Measurements from ENCODE around the gene FOXK1.
"Not testable (repeated sequence)": the region's sequence is repeated elsewhere in the genome, so short reads cannot be mapped to it uniquely, and the experiment has no call there.

The FOXK1 gene

DNA sequence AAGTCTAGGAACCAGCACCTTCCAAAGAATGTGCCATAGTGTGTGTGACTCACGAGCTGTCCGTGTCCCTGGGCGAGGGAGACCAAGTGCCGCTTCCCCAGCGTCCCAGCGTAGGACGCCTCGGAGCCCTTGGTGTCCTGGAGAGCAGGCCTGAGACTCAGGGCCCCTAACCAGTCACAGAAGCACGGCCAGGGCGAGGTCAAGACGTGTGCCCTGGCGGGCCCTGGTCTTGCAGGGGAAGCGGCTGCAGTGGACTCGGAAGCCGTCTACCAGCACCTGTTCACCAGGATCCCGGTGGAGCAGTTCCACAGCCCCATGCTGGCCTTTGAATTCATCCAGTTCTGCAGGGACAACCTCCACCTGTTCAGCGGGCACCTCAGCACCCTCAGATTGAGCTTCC, 103.9 kb downstream of the FOXK1 start:
- no peak for DNase-seq (ENCODE audit: low read depth)

DNA sequence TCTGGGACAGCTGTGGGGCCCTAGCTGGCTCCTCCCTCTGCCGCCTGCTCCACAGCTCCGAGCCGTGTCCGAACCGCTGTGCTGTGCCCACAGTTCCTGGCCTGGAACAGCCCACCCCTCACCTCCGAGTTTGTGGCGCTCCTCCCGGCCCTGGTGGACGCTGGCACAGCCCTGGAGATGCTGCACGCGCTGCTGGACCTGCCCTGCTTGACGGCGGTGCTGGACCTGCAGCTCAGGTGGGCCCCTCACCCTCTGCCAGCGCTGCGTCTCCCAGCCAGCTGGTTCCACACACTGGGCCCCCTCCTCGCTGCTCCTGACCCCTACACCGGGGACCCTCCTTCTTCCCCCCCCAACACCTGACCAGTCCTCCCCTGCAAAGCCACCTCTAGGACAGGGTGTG, 105.4 kb downstream of the FOXK1 start:
- DNase-seq (ENCODE audit: low read depth) = no peak

DNA sequence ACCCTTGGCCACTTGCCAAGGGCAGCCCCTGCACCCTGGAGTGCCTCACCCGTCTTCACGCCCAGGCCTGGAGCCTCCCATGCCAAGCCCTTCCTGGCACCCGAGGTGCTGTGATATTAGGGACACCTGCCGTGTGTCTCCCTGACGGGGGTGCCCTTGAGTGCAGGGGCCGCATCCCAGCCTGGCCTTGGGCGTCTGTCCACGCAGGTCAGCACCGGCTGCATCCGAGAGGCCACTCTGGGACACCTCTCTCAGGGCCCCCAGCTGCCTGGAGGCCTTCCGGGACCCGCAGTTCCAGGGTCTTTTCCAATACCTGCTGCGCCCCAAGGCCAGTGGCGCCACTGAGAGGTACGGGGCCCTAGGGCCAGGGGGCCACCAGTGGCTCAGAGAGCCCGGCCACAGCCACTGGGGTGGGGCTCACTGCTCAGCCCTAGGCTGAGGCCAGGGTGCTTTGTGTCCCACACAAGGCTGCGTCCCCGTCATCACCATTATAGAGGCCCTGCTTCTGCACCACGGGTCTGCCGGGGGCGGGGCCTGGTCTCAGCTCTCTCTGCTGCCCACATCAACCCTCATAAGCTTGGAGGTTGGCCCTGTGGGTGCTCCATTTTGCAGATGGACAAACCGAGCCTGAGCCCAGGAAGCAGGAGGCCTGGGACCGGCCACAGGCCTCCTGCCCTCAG, 106.0 kb downstream of the FOXK1 start:
- no peak for DNase-seq (ENCODE audit: low read depth)

DNA sequence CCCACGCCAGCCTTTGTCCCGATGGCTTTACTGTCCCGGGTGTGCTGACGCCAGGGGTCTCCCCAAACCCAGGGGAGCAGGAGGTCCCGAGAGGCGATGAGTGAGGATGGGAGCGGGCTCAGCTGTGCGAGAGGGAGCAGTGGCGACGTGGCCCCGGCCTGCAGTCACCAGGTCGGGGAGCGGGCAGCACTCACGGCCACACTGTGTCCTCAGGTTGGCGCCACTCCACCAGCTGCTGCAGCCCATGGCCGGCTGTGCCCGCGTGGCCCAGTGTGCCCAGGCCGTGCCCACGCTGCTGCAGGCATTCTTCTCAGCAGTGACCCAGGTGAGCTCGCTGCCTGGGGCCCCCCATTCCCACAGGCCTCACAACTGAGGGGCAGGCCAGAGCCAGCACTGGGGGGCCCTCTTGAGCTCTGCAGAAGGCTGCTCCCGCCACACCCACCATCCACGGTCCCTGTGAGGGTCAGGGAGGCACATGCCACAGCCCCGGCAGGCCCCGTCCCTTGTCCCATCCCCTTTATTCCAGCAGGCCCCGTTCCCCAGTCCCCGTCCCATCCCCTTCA, 106.6 kb downstream of the FOXK1 start:
- DNase-seq (ENCODE audit: low read depth) = no peak

DNA sequence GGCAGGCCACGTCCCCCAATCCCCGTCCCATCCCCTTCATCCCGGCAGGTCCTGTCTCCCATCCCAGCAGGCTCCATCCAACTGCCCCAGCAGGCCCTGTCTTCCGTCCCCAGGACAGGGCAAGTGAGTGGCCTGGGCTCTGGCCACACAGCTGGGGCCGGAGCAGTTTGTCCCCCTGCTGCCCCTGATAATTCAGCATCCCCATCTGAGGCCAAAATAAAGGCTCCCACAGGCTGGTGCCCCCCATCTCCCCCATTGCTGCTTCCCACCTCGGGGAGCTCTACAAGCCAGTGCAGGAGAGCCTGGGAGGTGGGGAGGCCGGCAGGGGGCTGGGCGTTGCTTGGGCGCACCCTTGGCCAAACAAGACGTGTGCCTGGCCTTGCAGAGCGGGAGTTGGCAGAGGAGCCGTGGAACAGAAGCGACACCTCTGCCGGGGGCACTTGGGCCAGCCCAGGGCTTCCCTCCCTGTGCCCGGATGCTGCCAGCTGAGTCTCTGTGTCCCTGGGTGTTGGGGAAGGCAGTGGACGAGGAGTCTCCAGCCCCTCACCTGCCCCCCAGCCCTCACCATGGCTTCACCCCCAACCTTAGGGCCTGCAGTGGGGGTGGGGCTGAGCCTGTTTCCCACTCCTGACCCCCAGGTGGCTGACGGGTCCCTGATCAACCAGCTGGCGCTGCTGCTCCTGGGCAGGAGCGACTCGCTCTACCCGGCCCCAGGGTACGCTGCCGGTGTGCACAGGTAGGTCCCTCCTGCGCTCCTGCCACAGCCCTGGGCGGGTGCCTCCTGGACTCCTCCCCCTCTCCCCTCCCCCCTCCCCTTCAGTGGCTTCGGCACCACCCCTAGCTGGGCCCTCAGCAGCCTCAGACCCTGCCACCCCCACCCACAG, 107.3 kb downstream of the FOXK1 start:
- DNase-seq (ENCODE audit: low read depth) = no peak

DNA sequence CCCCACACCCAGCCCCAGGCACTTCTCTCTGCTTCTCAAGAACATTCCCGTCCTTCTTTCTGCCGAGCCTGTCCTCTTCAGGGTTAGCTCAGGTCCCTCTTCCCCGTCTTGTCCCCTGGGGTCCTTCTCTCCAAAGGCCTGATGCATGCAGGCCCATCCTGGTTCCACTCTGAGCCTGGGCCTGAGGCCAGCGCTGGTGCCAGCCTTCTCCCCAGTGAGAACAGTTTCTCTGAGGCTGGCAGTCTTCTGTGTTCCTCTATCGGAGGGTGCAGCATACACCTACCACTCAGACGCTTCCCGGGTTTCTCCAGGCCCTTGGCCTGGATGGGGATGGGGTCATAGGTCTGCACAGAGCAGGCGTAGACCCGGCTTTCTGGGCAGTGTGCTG, 108.0 kb downstream of the FOXK1 start:
- no peak for DNase-seq (ENCODE audit: low read depth)

DNA sequence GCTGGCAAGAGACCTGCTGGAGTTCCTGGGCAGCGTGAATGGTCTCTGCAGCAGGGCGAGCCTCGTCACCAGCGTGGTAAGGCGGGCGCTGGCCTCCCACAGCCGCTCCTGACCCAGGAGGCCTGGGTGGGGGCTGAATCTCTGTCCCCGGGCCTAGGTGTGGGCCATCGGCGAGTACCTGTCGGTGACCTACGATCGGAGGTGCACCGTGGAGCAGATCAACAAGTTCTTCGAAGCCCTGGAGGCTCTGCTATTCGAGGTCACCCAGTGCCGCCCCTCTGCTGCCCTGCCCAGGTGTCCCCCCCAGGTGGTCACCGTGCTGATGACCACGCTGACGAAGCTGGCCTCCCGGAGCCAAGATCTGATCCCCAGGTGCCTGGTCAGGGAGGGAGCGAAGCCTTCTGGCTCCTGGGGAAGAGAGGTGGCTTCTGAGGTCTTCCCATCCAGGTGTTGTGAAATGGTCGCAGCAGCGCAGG, 108.5 kb downstream of the FOXK1 start:
- DNase-seq (ENCODE audit: low read depth) = no peak

DNA sequence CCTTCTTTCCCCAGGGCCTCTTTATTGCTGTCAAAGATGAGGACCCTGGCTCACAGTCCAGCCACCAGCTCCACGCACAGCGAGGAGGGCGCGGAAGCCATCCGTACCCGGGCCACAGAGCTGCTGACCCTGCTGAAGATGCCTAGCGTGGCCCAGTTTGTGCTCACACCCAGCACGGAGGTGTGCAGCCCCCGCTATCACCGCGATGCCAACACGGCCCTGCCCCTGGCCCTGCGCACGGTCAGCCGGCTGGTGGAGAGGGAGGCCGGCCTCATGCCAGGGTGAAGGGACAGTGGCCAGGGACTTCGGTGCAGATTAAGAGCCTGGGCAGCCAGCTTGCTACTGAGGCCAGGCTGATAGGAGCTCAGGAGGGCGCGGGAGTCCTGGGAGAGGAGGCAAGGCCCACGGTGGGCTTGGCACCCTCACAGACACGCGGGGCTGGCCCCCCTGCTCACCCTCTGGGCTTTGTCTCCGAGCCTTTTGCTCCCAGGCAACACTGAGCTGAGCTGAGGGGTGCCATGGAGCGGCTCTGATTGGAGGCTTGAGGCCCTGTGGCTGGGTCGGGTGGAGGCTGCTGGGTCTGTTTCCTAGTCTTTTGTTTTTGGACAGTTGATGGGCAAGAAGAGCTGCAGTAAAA, 109.1 kb downstream of the FOXK1 start:
- DNase-seq (ENCODE audit: low read depth) = no peak

DNA sequence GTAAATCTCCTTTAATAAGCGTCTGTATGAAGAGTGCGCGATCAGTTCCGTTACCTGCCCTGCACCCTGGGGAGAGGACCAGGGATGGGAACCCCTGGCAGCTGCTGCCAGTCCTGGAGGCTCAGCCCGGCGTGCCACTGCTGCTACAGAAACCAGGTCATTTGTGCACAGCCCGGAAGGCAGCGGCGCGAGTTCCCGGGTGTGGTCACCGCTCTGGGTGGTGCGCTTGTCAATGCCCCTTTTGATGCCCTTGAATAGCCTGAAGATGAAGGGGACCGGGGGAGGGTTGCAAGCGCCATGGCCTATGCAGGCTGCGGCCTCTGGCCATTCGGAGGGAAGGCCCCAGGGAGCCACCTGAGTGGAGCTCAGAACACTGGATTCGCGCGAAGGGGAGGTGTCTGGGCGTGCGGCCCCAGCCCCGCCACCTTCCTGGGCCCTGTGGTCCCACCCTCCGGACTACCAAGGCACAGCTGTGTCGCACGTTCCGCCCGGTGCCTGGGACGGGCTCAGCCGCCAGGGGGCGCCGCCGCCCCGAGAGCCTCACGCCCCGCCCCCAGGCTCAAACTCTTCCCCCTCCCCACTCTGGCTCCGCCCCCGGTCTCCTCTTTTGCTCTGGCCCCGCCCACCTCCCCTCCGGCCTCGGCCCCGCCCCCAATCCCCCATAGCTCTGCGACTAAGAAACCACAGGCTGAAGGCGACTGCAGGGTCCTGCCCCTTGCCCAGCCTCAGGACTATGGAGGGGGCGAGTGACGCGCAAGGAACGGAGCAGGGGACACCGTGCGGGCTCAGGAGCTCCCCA, 109.8 kb downstream of the FOXK1 start:
- DNase-seq (ENCODE audit: low read depth) = peak; percentile 69

DNA sequence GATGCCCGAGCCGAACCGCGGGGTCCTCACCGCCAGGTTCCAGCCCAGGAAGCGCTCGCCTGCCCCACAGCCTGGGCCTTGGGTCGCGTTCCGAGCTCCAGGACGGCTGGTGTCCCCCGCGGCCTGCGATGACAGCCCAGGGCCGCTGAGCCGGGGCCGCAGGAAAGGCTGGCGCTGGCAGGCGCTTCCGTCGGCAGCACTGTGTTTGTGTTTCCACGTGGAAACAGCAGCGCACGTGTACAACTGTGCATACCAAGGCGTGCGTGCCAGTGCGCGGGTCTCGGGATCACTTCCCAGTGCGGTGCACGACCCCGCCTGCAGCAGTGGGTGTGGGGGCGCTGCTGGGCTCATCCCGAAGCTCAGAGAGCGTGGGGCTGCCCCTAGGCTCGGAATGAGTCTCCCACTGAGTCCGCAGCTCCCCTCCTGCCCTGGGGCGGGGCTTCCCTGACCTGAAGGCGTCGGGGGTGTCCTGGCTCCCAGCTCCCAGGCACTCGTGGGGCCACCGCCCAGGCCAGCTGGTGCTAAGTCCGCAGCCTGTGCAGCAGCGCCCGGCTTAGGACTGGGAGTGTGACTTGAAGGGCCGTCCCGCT, 110.5 kb downstream of the FOXK1 start:
- DNase-seq (ENCODE audit: low read depth) = no peak

DNA sequence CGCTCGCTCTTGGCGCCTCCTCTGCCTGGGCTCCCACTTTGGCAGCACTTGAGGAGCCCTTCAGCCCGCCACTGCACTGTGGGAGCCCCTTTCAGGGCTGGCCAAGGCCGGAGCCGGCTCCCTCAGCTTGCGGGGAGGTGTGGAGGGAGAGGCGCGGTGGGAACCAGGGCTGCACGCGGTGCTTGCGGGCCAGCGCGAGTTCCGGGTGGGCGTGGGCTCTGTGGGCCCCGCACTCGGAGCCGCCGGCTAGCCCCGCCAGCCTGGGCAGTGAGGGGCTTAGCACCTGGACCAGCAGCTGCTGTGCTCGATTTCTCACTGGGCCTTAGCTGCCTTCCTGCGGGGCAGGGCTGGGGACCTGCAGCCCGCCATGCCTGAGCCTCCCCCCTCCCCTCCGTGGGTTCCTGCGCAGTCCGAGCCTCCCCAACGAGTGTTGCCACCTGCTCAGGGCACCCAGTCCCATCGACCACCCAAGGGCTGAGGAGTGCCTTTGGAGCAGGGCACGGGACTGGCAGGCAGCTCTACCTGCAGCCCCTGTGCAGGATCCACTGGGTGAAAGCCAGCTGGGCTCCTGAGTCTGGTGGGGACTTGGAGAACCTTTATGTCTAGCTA, 111.4 kb downstream of the FOXK1 start:
- not testable (repeated sequence) for DNase-seq (ENCODE audit: low read depth)

DNA sequence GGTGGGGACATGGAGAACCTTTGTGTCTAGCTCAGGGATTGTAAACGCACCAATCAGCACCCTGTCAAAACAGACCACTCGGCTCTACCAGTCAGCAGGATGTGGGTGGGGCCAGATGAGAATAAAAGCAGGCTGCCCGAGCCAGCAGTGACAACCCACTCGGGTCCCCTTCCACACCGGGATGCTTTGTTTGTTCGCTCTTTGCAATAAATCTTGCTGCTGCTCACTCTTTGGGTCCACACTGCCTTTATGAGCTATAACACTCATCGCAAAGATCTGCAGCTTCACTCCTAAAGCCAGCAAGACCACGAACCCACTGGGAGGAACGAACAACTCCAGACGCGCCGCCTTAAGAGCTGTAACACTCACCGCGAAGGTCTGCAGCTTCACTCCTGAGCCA, 112.1 kb downstream of the FOXK1 start:
- DNase-seq (ENCODE audit: low read depth) = not testable (repeated sequence)

DNA sequence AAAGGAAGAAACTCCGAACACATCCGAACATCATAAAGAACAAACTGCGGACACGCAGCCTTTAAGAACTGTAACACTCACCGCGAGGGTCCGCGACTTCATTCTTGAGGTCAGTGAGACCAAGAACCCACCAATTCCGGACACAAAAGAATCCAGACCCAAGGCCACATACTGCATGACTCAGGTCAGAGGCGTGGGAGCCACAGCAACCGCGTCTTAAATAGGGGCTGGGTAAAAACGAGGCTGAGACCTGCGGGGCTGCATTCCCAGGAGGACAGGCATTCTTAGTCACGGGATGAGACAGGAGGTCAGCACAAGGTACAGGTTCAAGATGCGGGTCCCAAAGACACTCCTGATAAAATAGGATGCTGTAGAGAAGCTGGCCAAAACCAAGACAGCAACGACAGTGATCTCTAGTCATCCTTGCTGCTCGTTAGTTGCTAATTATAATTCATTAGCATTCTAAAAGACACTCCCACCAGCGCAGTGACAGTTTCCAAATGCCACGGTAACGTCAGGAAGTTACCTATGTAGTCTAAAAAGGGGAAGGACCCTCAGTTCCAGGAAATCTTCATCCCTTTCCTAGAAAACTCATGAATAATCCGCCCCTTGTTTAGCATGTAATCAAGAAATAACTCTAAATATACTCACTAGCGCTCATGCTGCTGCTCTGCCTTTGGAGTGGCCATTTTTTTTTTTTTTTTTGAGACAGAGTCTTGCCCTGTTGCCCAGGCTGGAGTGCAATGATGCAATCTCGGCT, 112.7 kb downstream of the FOXK1 start:
- DNase-seq (ENCODE audit: low read depth) = no peak

DNA sequence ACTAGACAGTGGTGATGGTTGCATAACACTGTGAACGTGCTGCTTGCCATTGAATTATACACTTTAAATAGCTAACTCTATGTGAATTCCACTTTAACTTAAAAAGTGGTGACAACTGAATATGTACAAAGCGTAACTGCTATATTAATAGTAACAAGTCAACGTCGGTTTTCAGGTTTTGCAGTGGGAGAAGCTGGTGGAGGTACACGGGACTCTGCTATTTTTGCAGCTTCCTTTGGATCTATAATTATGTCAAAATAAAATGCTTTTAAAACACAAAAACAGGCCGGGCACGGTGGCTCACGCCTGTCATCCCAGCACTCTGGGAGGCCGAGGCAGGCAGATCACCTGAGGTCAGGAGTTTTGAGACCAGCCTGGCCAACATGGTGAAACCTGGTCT, 114.4 kb downstream of the FOXK1 start:
- DNase-seq (ENCODE audit: low read depth) = no peak

DNA sequence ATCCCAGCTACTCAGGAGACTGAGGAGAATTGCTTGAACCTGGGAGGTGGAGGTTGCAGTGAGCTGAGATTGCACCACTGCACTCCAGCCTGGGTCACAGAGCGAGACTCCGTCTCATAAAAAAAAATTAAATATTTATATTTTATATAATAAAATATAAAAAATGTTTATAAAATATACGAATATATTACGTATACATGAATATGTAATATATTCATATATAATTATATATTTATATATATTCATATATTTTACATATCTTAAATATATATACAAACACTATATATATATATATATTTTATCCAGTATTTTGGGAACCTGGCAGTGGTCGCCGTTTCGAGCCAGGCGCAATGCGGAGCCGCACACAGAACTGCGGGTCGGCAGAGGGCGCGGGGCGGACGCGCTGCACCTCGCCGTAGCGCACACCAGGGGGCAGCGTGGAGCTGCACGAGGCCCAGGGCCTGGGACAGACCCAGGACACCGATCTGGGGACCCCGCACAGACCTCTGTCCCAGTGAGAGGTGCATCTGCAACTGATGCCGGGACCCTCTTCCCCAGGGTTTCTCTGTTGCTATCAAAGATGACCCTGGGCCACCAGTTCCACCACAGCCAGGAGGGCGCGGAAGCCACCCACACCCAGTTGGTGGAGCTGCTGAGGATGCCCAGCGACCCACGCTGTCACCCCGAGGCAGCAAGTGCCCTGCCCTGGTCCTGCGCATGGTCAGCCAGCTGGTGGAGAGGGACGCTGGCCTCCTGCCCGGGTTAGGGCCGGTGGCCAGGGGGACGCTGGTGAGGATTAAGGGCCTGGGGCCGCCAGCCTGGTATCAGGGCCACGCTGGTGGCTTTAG, 116.0 kb downstream of the FOXK1 start:
- peak; percentile 42 for DNase-seq (ENCODE audit: low read depth)

DNA sequence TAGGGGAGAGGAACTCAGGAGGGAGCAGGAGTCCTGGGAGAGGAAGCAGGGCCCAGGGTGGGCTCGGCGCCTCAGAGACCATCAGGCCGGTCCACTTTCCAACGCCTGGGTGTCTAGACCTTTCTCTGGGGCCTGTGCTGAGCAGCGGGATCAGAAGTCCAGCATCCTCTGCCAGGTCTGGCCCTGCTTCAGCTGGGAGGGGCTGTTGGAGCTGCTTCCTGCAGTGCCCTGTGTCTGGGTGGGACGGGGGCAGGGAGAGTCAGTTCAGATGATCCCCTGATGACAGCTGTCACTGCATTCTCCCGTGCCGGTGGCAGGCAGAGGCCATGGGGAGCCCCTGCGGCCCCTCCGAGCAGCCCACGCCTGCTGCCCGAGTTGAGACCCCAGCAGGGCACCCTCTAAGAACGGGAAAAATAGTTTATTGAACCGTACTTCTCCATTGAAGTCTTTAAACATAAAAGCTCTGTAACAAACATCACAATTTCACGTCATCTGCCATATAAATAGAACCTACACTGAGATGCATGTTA, 116.7 kb downstream of the FOXK1 start:
- DNase-seq (ENCODE audit: low read depth) = no peak

DNA sequence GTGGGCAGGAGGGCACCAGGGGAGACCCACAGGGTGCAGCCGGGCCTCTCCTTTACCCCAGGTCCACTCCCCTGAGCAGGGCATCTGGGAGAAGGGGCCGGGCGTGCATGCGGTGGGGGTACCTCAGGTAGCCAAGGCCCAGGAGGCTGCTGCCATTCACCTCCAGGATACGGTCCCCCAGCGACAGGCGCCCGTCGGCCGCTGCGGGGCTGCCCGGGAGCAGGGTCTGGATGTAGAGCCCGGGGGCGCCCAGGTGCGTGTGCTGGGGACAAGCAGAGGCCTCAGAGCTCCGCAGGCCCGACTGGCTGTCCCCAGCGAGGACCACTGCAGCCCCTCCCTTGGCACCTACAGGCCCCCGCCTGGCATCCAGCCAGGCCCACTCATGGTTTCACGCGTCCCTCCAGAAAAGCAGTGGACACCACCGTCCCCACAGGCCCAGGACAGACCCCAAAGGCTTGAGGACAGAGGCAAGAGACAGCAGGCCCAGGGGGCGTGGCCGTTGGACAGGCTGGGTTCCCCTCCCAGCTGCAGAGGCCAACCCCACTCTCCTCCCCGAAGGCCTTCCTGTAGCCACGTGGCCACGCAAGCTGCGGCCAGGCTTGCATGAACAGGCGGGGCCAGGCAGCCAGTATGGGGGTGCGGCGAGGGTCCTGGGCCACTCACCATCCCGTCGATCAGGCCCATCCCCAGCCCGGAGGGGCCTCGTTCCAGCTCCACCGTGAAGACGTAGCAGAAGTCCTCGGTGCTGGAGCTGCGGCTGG, 117.6 kb downstream of the FOXK1 start:
- DNase-seq (ENCODE audit: low read depth) = no peak

DNA sequence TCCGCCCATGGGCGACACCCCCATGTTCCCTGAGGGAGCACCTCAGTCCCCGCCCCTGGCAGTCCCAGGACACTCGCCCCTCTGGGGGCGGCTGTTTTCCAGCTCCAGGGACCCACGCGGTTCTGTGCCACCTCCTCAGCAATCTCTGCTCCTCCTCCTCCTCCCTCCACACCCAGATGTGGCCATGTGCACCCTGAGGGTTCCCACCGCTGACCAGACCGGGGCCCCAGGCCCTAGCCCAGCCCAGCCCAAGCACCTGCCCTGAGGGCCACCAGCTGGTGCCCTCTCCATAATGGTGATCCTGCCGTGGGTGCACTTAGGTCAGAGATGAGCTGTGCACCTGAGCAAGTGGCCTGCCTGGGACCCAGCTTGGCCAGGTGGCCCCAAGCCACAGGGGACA, 118.4 kb downstream of the FOXK1 start:
- no peak for DNase-seq (ENCODE audit: low read depth)

Measured in activated T-helper 1 cell treated with Interleukin-2 at 50 U/mL for 16 hours (primary cell).